GM23248 (cell line): ENCODE measurements around the gene RHPN2. TPM values are rescaled to one million over a fixed set of nuclear protein-coding genes. Genes with fewer than 3 reads are reported as not detected.
A peak's percentile ranks its signal among the peaks of the same experiment; 100 is the strongest.

ENCODE experiments used
- DNase-seq: peaks from one replicate; pipeline ENCODE4 v3.0.0-alpha.2; 2015
- H2AFZ ChIP-seq: fragments of 200-600 bp; sonication (generic); 2 replicates; pipeline ENCODE4 v1.6.1; 2016; ENCODE audit warnings: antibody characterized with exemption
- H3F3A ChIP-seq: fragments of 200-600 bp; sonication (generic); 2 replicates; pipeline ENCODE4 v1.6.1; 2016; ENCODE audit warnings: mild to moderate bottlenecking, antibody characterized with exemption, mixed run types; ENCODE audit not compliant: insufficient read depth
- H3K27ac ChIP-seq: fragments of 200-600 bp; sonication (generic); 2 replicates; pipeline ENCODE4 v1.5.1; 2016; ENCODE audit warnings: mild to moderate bottlenecking
- H3K27me3 ChIP-seq: fragments of 200-600 bp; sonication (generic); replicated peaks from 2 replicates; pipeline ENCODE4 v1.6.1; 2016; ENCODE audit warnings: mild to moderate bottlenecking; ENCODE audit not compliant: insufficient read depth
- H3K36me3 ChIP-seq: fragments of 200-600 bp; sonication (generic); 2 replicates; pipeline ENCODE4 v1.6.1; 2016; ENCODE audit warnings: low read depth, mild to moderate bottlenecking
- H3K4me1 ChIP-seq: fragments of 200-600 bp; sonication (generic); 2 replicates; pipeline ENCODE4 v1.6.1; 2016; ENCODE audit warnings: mild to moderate bottlenecking; ENCODE audit not compliant: insufficient read depth
- H3K4me2 ChIP-seq: fragments of 200-600 bp; sonication (generic); one replicate; pipeline ENCODE4 v1.6.1; 2016; ENCODE audit warnings: mild to moderate bottlenecking; ENCODE audit not compliant: unreplicated experiment
- H3K4me3 ChIP-seq: fragments of 200-600 bp; sonication (generic); 2 replicates; pipeline ENCODE4 v1.5.1; 2016; ENCODE audit warnings: mild to moderate bottlenecking
- H3K79me2 ChIP-seq: fragments of 200-600 bp; sonication (generic); 2 replicates; pipeline ENCODE4 v1.6.1; 2016; ENCODE audit warnings: mild to moderate bottlenecking; ENCODE audit not compliant: insufficient read depth
- H3K9ac ChIP-seq: fragments of 200-600 bp; sonication (generic); 2 replicates; pipeline ENCODE4 v1.6.1; 2016; ENCODE audit warnings: mild to moderate bottlenecking
- H3K9me2 ChIP-seq: fragments of 200-600 bp; sonication (generic); 2 replicates; pipeline ENCODE4 v1.6.1; 2016; ENCODE audit warnings: mixed run types, mild to moderate bottlenecking, moderate library complexity; ENCODE audit not compliant: insufficient read depth
- H3K9me3 ChIP-seq: fragments of 200-600 bp; sonication (generic); one replicate; pipeline ENCODE4 v1.6.1; 2017; ENCODE audit warnings: low read depth
- H4K20me1 ChIP-seq: fragments of 200-600 bp; sonication (generic); 2 replicates; pipeline ENCODE4 v1.6.0; 2016; ENCODE audit not compliant: insufficient read depth
- EZH2 ChIP-seq: fragments of 200-600 bp; sonication (generic); IDR thresholded peaks from 2 replicates; pipeline ENCODE4 v1.6.1; 2018; ENCODE audit warnings: antibody characterized with exemption, mild to moderate bottlenecking; ENCODE audit not compliant: insufficient read depth, poor library complexity, severe bottlenecking
- EZH2phosphoT487 ChIP-seq: fragments of 200-600 bp; sonication (generic); IDR thresholded peaks from 2 replicates; pipeline ENCODE4 v1.6.1; 2018; ENCODE audit warnings: antibody characterized with exemption, moderate library complexity, mild to moderate bottlenecking, low read depth; ENCODE audit not compliant: insufficient read depth
- WGBS, 2 experiments: methylation state at CpG; one replicate each; pipeline ENCODE4 v1.1.6; 2015 to 2017; ENCODE audit warnings: low lambda C conversion rate in 2 of 2, low coverage in 1 of 2; ENCODE audit errors: missing lambda C conversion rate in 2 of 2; 5-methylcytosine and 5-hydroxymethylcytosine counted together
- in situ Hi-C: fragments of 300-500 bp; cut with MboI; formaldehyde crosslinking; loops from 2 replicates; pipeline ENCODE4 v1.15.0; 2020
- polyA plus RNA-seq: library from polyadenylated mRNA; unstranded; fragments of >200 nt; fragmentation: Nextera tagmentation; extraction: Ambion mirVana; gene quantifications from 2 replicates; pipeline ENCODE4 v1.2.1, GENCODE V29; 2016
- total RNA-seq: library from RNA; depleted of rRNA; stranded (reverse); fragments of >200 nt; shearing (Covaris generic); gene quantifications from 2 replicates; pipeline ENCODE4 v1.2.3, GENCODE V29; 2014

RHPN2 gene
- total and polyA plus RNA-seq, 2 experiments from 2014 or later: 1.3 to 1.5 TPM

DNA sequence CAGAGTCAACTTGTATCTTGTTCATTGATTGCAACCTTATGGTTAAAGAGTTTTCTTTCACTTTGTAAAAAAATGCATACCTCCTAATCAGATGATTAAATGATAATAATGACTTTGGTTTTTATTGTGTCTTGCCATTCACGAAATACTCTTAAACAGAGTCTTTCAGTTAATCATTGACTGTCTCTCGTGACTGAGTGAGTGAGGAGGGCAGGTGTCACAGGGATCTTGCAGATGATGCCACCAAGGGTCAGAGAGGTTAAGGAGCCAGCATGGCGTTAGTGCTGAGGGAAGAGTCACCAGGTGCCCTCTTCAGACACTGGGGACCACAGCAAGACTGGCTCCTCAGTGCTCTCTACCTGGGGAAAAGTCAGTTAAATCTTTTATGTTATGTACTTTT lies 24.3 kb upstream of the RHPN2 start:
- no peak overlapping the region for H3K4me2 ChIP-seq
- no peak overlapping the region for H3K4me3 ChIP-seq
- no peaks in the 10 kb centered on the region for H4K20me1 ChIP-seq
- no peaks in the 10 kb centered on the region for H3K9me2 ChIP-seq
- peaks cover 19% of the 10 kb centered on the region; the same call in 1 of the 2 replicates for H3K36me3 ChIP-seq
- no peak overlapping the region for H3K27ac ChIP-seq
- H3K27me3 ChIP-seq: no peaks in the 10 kb centered on the region
- in situ Hi-C loops: no loop called here
- DNase-seq: no peak
- H3F3A ChIP-seq: no peaks in the 10 kb centered on the region
- TF ChIP-seq EZH2 (no peak), EZH2phosphoT487 (no peak)
- H3K4me1 ChIP-seq: no peaks in the 10 kb centered on the region
- no peaks in the 10 kb centered on the region for H3K79me2 ChIP-seq
- 96 to 97% methylated on average over 3 of the region's 3 CpGs for WGBS, 2 experiments
- no peak overlapping the region for H2AFZ ChIP-seq
- H3K9me3 ChIP-seq: no peaks in the 10 kb centered on the region
- H3K9ac ChIP-seq: no peak overlapping the region

DNA sequence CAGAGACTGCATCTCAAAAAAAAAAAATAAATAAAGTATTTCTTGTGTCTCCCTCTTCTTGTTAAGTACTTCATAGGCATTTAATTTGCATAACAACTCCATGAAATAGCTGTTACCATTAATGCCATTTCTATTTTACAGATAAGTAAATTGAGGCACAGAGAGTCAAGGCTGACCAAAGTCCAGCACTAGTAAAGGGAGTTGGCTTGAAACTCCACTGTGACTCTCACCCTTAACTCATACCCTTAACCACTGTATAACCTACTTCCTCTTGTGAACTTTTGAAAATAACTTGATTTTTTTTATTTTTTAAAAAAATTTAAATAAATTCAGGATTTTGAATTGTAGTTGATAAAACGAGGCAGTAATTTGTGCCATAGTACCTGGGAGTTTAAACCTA lies 22.3 kb upstream of the RHPN2 start:
- no peak overlapping the region for H3K4me3 ChIP-seq
- H2AFZ ChIP-seq: no peak overlapping the region
- H3K4me1 ChIP-seq: peaks cover 5% of the 10 kb centered on the region; the same call in 1 of the 2 replicates
- no peak for DNase-seq
- in situ Hi-C loops: no loop called here
- no peaks in the 10 kb centered on the region for H3F3A ChIP-seq
- no peak overlapping the region for H3K27ac ChIP-seq
- peaks cover 16% of the 10 kb centered on the region; the same call in 1 of the 2 replicates for H3K36me3 ChIP-seq
- no peak overlapping the region for H3K9ac ChIP-seq
- H3K9me2 ChIP-seq: no peaks in the 10 kb centered on the region
- H3K27me3 ChIP-seq: no peaks in the 10 kb centered on the region
- H3K79me2 ChIP-seq: peaks cover 10% of the 10 kb centered on the region
- H3K4me2 ChIP-seq: no peak overlapping the region
- no peaks in the 10 kb centered on the region for H3K9me3 ChIP-seq
- TF ChIP-seq EZH2: no peak
- TF ChIP-seq EZH2phosphoT487: no peak
- WGBS, 2 experiments: 63% methylated on average over 1 of the region's 1 CpG
- H4K20me1 ChIP-seq: no peaks in the 10 kb centered on the region

DNA sequence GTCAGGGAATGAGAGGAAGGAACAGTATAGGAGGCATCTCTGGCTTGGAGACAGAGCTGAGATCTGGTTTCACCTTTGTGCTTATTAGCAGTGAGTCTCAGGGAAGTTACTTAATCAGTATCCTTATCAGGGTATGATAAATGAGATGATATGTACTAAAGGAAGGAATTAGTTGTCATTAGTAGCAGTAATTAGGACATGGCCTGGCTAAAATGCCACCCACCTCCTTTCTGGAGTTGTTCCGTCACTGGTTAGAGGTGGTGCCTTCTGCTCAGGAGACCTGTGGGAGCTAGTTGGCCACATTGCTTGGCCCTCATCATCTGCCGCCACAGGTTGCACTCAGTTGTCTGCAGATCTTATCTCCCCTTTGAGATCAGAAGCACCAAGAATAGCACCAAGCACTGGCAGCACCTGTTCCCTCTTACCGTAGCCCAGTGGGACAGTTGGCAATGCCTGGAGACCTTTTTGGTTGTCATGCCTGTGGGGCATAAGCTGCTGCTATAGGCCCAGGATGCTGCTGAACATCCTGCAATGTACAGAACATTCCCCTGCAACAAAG lies 21.0 kb upstream of the RHPN2 start:
- no peak overlapping the region for H3K4me3 ChIP-seq
- in situ Hi-C loops: no loop called here
- H3F3A ChIP-seq: no peaks in the 10 kb centered on the region
- H3K9ac ChIP-seq: no peak overlapping the region
- H3K79me2 ChIP-seq: peaks cover 19% of the 10 kb centered on the region
- no peaks in the 10 kb centered on the region for H3K27me3 ChIP-seq
- no peaks in the 10 kb centered on the region for H3K9me2 ChIP-seq
- no peak for DNase-seq
- H3K27ac ChIP-seq: no peak overlapping the region
- TF ChIP-seq EZH2: no peak
- WGBS, 2 experiments: 96 to 98% methylated on average over 3 of the region's 3 CpGs
- H2AFZ ChIP-seq: no peak overlapping the region
- peaks cover 13% of the 10 kb centered on the region; the same call in 1 of the 2 replicates for H3K36me3 ChIP-seq
- H4K20me1 ChIP-seq: no peaks in the 10 kb centered on the region
- peaks cover 7% of the 10 kb centered on the region; the same call in 1 of the 2 replicates for H3K4me1 ChIP-seq
- H3K4me2 ChIP-seq: no peak overlapping the region
- no peaks in the 10 kb centered on the region for H3K9me3 ChIP-seq

GRCh38 chr19:33080761-33081681 lies 16.3 kb upstream of the RHPN2 start, which contains the start of gene GPATCH1:
Gene GPATCH1, plus strand, starts transcription at chr19:33081181. Its CDS starts 13 bp downstream, at chr19:33081194.
- Histone ChIP-seq H3K9me2 (no peaks in the 10 kb centered on the region), H3K36me3 (no peaks in the 10 kb centered on the region), H3K79me2 (peaks cover 19% of the 10 kb centered on the region), H3K4me3 (peak within 1 kb of the TSS; percentile 96), H3K4me2 (peak within 1 kb of the TSS; percentile 83), H2AFZ (peak within 1 kb of the TSS; percentile 96), H3F3A (peaks cover 17% of the 10 kb centered on the region), H3K27ac (peak within 1 kb of the TSS; percentile 36), H3K9me3 (no peaks in the 10 kb centered on the region), H3K9ac (peak within 1 kb of the TSS; percentile 93), H3K4me1 (peaks cover 20% of the 10 kb centered on the region), H4K20me1 (no peaks in the 10 kb centered on the region), H3K27me3 (no peaks in the 10 kb centered on the region)
- DNase-seq: peak; percentile 95
- 1 to 2% methylated on average over 55 to 62 of the region's 62 CpGs for WGBS, 2 experiments
- in situ Hi-C loops: no loop called here
- TF ChIP-seq EZH2phosphoT487 (no peak), EZH2 (no peak)
